Pons (tissue), 1 donor: Measurements from ENCODE around the gene ISYNA1.
"Not testable (repeated sequence)": the region's sequence is repeated elsewhere in the genome, so short reads cannot be mapped to it uniquely, and the experiment has no call there.

Source experiments
- DNase-seq: peaks from one replicate; pipeline ENCODE4 v3.0.0-alpha.2; 2016; ENCODE audit warnings: low spot score

ISYNA1 gene

DNA sequence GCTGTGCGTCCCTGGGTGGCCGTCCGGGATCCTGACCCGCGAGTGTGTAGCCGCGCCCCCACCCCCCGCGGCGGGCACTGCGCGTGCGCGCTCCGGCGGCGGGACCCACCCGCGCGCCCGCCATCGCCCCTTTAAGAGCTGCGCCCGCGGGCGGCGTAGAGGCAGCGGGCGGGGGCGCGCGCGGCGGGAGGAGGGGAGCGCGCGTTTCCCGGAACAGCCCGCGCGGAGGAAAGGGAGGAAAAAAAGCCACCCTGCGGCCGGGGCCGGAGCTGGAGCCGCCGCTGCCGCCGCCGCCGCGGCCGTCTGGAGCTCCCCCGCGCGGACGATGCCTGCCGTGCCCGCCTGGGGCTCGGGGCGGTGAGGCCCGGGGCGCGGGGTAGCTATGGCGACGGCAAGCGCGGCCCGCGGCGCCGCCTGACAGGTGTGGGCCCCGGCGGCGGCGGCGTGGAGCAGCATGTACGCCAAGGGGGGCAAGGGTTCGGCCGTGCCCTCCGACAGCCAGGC is 18.7 kb downstream of the ISYNA1 start, which contains the start of gene SSBP4:
TSS of gene SSBP4 (plus strand) at position 204 of the 504 bp plus-strand sequence. CDS start at position 455, 251 bp downstream.
- no peak for DNase-seq

DNA sequence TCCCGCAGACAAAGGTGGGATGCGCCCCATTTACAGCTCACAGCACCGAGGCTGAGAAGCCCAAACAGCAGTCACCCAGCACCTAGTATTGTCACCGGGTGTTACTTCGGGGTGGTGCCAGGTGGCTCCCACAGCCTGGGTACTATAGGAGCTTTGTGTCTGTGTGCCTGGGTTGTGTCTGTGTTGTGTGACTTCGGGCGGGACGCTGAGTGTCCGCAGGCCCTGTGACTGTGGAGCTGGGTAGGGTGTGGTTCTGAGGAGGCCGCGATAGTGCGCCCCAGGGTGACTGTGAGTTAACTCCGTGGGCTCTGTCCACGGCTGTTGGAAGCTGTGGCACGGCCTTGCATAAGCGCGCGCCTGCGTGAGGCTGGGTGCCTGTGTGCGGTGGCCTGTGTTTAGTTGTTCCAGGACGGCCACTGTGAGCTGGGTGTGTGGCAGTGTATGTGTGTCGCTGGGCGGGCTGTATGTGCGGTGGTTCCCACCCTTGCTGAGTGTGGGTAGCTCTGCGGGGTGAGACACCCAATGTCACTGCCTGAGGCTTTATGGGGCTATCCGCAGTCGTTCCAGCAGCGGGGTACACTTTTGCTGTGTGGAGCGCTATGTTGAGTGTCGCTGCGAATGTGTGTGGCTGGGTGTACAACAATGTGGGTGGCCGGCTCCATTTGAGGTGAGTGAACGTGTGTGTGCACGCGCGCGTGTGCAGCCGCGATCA is 19.3 kb downstream of the ISYNA1 start:
- DNase-seq, result no peak

DNA sequence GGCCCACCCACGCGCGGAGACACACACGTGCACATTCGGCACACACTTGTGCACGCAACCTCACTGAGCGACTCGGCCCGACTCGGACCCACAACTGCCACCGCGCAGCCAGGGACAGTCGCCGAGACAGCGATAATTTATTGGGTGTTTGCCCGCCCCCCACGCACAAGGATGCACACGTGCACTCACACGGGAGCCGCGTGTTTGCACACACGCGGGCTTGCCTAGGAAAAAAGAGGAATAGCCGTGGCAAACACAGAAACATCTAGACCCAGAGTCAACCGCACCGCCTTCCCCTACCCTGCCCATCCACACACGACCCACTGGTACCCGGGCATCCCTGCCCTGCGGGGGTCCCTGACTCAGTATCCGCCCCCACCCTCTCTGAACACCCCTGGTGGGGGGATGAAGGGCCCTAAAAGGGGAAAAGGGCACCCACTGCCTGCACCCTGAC is 19.9 kb downstream of the ISYNA1 start:
- DNase-seq, result no peak

DNA sequence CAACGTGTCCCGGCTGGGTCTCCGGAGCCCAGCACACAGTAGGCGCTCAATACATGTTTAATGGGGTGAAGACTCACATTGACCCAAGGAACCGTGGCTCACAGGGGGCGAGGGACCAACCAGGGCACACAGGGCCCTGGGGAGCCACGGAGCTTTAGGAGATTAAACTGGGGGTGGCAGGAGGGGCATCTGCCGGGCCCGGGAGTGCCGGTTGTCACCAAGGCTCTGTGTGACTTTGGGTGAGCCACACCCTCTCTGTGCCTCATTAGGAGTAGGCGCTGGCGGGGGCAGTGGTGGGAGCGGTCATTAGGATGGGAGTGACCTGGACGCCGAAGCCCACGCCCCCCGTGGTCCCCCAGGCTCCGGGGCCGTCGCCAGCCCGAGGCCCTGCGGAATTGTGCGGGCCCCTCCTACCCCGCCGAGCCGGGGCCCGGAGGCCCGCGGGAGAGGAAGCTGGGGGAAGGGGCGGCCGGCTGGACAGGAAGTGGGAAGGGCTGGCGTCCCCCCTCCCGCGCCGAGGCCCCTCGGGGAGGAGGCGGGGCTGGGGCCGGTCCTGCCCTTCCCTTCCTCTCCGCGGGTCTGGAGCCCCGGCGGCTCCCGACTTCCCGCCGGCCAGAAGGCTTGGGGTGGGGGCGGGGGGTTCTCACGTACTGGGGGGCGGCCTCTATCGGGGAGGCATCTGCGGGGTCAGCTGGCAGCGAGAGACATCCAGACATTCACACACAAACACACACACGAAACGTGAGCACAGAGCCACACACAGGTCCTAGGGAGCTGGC is 20.5 kb downstream of the ISYNA1 start:
- DNase-seq, result no peak

DNA sequence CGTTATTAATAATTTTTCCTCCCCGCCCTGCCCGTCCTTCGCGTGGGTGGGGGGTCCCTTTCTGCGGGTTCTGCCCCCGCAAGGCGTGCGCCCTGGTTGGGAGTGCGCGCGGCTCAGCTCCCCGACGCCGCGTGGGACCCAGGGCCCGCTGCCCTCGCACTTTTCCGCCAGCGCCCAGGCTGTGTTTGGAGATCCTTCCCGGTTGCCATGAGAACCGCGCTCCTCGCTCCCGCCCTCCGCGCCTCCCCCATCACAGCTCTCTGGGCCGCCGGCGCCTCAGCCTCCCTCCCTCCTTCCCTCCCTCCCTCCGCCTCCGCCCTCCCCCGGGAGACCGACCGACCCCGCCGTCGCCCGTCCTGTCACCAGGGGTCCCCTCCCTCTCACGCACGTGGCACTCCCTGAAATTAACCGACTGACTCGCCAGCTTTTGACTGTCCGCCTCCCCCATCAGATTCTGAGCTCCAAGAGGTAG is 21.1 kb downstream of the ISYNA1 start:
- no peak for DNase-seq

DNA sequence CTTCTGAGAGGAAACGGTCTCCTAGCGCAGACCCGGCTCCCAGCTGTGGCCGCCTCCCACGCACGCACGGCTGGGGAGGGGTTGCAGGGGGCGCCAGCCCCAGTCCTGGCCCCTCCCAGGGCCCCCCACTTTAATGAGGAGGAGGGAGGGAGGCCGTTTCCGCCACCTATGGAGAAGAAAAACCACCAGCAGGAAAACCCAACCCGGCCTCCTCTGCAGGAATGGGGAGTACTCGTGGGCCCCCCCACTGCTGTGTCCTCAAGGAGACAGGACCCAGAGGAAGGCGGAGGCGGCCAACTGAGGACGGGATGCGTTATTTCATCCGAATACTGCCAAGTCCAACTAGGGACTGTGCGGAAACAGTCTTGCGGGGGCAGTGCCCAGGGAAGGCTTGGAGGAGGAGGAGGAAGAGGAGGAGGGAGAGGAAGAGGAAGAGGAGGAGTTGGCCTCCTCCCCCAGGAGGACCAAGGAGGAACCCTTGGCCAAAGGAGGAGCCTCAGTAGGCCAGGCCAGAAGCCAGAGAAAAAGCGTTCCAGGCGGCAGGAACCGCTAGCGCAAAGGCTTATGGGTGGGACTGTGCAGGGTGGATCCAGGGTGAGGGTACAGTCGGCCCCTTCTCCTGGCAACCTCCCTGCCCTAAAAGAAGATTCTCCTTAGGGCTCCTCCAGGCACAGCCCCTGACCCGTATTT is 22.6 kb downstream of the ISYNA1 start:
- peak; percentile 64 for DNase-seq

DNA sequence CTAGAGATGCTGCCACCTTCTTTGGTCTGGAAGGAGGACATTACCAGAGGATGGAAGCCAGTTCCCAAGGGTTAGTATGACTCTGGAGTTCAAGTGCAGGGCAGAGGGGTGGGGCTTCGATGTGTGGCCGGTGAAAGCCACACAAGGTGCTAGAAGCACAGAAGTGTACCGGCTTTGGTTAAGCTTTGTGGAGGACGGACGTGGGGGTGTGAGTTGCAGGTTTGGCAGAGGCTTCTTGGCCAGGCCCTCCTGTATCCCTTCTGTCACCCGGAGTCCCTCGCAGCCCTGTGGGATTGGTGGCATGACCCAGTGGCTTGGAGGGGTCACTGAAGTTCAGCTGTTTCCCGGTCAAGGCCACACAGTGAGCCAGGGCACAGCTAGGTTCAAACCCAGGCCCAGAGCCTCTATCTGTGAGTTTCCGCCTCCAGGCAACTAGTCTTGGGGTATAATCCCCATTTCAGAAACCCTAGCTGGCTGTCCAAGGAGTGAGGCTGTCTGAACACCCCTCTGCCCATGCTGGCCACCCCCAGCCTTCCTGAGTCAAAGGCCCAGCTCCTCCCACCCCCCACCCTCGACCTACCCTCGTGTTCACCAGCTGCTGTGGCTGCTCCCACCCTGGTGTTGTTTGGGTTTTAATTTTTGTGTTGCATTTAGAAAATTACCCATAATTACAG is 23.3 kb downstream of the ISYNA1 start:
- no peak for DNase-seq

DNA sequence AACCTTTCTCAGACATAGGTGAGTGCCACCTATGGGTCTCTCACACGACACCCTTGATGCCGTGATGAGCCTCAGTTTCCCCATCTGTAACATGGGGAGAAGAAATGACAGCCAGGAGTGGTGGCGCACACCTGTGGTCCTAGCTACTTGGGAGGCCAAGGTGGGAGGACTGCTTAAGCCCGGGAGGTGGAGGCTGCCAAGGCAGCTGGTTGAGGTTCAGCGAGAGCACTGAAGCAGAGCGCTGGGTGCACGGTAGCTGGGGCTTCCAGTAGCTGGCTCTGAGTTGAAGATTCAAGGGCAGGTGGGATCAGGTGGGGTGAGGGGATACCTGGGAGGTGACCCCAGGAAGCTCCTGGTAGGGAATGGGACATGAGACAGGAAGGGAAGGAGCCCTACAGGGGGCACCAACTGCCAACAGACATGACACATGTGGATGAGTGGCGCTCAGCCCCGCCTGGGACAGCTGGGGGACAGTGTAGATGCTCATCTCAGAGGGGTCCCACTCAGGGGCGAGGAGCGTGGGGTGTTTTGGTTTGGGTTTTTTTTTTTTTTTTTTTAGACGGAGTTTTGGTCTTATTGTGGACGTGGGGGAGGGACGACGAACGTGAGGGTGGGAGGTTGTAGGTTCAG is 25.2 kb downstream of the ISYNA1 start:
- no peak for DNase-seq

DNA sequence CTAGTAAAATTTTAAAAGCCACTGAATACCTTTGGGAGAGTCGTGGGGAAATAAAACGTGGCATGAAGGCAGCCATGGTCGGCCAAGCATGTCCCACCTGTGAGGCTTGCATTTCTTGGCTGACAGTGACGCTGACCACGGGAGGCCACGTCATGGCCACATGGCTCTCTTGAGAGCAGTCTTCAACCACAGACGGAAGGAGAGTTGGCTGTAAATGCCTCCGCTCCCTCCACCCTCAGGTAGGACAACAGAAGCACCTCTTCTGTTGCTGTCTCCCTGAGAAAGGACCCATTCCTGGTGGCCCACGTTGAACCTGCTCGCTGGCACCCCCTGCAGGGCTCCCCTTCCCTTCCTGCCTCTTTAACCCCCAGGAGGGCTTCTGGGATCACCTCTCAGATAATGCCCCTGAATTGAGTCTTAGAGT is 29.9 kb downstream of the ISYNA1 start:
- no peak for DNase-seq

DNA sequence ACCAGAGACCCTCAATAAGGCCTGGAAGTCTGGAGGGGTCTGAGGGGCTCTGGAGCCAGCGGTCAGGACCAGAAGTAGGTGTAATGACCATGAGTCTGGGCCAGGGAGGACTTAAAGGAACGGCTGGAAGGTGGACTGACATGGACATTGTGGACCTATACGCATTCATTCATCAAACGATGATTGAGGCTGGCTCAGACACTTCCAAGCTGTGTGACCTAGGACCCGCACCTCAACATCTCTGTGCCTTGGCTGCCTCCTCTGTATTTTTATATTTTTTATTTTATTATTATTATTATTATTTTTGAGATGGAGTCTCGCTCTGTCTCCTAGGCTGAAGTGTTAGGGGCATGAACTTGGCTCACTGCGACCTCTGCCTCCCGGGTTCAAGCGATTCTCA is 31.2 kb downstream of the ISYNA1 start:
- no peak for DNase-seq

DNA sequence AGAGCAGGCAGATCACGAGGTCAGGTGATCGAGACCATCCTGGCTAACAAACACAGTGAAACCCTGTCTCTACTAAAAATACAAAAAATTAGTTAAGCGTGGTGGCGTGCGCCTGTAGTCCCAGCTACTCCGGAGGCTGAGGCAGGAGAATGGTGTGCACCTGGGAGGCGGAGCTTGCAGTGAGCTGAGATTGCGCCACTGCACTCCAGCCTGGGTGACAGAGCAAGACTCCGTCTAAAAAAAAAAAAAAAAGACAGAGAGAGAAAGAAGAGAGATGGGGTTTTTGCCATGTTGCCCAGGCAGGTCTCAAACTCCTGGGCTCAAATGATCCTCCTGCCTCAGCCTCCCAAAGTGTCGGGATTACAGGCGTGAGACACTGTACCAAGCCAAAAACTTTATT is 32.2 kb downstream of the ISYNA1 start:
- DNase-seq, result not testable (repeated sequence)

DNA sequence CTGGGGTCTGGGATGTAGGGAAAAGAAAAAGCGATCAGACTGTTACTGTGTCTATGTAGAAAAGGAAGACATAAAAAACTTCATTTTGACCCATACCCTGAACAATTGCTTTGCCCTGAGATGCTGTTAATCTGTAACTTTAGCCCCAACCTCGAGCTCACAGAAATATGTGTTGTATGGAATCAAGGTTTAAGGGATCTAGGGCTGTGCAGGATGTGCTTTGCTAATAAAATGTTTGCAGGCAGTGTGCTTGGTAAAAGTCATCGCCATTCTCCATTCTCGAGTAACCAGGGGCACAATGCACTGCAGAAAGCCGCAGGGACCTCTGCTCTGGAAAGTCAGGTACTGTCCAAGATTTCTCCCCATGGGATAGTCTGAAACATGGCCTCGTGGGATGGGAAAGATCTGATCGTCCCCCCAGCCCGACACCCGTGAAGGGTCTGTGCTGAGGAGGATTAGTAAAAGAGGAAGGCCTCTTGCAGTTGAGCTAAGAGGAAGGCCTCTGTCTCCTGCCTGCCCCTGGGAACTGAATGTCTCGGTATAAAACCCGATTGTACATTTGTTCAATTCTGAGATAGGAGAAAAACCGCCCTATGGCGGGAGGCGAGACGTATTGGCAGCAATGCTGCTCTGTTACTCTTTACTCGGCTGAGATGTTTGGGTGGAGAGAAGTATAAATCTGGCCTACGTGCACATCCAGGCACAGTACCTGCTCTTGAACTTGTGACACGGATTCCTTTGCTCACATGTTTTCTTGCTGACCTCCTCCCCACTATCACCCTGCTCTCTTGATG is 35.3 kb downstream of the ISYNA1 start:
- not testable (repeated sequence) for DNase-seq

DNA sequence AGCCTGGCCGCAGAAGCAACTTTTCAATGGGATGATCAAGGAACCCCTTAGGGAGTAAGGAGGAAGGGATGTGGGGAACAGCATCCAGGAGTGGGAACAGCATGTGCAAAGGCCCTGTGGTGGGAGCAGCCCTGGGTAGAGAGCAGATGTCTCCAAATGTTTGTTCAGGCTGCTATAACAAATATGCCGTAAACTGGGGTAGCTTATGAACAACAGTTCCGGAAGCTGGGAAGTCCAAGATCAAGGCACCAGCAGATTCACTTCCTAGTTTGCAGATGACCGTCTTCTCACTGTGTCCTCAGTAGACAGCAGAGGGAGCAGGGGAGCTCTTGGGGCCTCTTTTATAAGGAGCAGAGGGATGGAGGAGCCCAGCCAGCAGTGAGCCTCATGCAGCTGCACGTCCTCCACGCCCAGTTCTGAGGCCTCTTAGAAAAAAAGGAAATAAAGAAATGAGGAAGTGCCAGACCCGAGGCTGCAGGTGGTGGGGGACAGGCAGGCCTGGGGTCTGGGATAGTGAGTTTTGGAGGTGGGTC is 36.3 kb downstream of the ISYNA1 start:
- DNase-seq, result peak; percentile 74

DNA sequence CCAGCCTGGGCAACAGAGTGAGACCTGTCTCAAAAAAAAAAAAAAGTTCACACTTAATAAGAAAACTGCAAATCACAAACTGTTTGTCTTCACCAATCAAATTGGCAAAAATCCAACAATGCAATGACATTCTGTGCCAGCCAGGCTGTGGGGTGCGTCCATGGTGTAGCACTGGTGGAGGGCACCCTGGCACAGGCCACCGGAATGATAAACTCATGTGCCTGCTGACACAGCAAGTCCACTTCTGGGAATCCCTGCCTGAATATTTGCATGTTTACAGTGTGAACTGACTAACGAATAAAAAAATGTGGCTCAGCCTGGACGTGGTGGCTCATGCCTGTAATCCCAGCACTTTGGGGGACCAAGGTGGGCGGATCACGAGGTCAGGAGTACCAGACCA is 38.9 kb downstream of the ISYNA1 start:
- no peak for DNase-seq

DNA sequence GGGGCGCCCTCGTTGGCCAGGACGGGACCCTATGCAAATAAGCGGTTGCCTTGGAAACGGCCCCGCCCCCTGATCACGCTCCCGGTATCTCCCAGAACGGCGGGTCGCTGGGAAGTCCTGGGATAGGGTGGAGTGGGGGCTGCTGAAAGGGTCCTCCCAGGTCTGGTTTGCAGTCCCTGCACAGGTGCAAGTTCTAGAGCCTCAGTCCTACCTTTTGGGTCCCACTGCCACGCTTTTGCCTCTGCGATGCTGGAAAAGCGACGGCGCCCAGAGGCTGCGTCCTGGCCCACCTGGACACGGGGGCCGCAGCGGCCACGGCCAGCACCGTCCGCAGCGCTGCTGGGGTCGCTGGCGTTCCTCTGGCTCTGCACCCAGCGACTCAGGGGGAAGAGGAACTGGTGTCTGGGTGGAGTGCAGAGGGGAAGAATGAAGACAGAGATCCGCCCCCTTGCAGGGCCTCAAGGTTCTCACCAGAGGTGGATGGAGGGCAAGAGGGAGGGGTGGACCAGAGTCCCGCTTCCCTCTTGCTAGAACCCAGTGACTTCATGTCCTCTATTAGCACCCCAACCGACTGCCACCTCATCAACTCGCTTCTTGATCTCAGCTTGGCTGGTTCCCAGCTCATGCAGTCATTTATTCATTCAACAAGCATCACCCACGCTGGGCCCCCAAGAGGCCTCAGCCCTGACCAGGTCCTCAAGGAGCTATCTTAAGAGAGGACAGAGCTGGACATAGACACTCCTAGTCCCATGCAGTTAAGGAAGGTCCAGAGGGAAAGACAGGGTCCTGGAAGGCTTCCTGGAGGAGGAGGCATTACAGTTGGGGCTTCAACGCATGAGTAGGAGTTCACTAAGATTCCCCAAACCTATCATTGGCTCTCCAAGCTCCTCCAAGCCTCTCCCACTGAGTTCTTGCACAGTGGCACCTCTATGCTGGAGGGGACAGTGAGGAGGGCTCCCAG is 40.4 kb downstream of the ISYNA1 start, which contains the start of gene LRRC25:
TSS of gene LRRC25 (minus strand) at position 381 of the 961 bp plus-strand sequence. CDS start 659 bp downstream, outside the sequence.
- DNase-seq, result peak; percentile 60

DNA sequence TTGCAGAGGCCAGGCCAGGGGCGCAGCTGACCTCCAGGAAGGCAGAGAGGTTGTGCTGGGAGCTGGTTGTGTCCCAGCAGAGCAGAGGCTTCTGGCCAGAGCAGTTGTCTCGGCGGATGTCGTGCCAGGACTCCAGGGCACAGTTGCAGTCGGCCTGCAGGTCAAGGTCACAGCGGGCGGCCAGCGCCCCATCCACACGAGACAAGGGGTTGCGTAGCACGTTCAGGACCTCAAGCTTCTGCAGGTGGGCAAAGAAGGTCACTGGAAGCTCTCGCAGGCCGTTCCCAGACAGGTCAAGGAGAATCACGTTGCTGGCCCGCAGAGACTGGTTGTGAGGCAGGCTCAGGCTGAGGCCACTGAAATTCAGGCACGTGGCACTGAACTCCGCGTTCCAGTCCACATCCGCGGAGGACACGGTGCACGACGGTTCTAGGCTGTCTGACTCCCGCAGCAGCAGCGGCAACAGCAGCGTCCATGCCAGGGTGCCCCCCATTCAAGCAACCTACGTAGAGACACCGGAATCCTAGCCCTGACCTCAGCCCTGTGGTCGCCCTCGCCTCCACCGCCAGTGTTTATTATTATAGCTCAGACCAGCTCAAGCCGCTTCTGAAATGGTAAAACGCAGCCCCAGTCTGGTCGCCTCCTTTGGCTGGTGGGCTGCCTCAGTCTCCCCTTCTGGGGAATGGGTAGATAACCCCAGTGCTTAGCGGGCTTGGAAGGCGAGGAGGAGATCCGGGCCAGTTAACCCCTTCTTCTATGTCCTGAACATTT is 41.3 kb downstream of the ISYNA1 start:
- DNase-seq, result no peak

DNA sequence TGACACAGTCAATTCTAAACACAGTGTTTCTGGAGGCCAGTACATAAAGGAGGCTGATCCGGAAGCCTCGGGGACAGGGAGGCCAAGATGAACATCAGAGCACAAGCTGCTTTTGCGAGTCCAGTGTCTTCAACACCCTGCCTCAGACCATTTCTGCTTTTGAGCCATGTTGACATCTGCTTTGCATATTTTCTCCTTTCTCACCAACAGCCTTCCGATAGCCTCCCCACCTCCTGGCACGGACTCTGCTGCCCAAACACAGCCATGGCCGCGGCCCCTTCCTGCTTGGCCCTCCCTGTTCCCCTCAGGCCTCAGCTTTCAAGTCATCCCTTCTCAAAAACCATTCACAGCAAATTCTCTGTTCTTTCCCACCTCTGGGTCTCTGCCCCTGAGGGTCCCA is 44.1 kb downstream of the ISYNA1 start:
- no peak for DNase-seq

DNA sequence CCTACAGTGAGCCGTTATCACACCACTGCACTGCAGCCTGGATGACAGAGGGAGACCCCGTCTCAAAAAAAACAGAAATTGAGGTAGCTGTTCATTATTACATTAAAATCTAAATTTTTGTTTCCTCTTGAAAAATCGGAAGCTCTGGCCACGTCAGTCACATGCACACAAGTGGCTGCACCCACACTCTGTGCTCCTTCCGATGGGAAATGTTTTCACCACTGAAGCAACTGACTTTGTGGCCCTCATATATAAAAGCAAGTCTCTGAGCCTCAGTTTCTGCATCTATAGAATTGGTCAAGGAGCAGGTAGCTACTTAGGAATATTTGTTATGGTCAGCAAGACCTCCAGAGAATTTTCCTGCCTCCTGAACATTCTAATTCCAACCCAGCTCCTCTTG is 45.0 kb downstream of the ISYNA1 start:
- DNase-seq, result no peak
